ENCODE data around the gene GSG1L.

Gene GSG1L

GRCh38 chr16:28063591-28064061 lies at the start of gene GSG1L:
Gene GSG1L, minus strand, starts transcription at chr16:28063714. Its CDS starts 290 bp downstream, at chr16:28063424.
- no peak for DNase-seq

- no peak for DNase-seq
These were observed 49.4 kb upstream of the GSG1L start for GRCh38 chr16:28112908-28113307.

GRCh38 chr16:28110977-28111376 lies 47.5 kb upstream of the GSG1L start:
- no peak for DNase-seq

DNA sequence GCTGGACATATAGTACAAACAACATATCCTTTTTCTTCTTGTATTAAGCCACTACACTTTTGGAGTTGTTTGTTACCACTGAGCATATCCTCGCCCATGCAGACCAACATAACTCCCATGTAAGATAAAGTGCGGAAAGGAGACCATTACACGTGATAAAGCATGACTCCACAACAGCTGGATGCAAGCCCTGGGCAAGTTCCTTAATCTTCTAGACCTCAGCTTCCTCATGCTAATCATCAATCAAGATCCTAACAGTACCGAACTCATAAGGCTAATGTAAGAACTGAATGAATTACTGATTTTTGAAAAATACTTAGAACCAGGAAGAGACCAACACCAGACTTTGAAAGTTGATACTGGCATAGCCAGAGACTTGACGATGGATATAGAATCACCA lies 47.0 kb upstream of the GSG1L start:
- no peak for DNase-seq

GRCh38 chr16:28110074-28110473 lies 46.6 kb upstream of the GSG1L start:
- DNase-seq: no peak

DNA sequence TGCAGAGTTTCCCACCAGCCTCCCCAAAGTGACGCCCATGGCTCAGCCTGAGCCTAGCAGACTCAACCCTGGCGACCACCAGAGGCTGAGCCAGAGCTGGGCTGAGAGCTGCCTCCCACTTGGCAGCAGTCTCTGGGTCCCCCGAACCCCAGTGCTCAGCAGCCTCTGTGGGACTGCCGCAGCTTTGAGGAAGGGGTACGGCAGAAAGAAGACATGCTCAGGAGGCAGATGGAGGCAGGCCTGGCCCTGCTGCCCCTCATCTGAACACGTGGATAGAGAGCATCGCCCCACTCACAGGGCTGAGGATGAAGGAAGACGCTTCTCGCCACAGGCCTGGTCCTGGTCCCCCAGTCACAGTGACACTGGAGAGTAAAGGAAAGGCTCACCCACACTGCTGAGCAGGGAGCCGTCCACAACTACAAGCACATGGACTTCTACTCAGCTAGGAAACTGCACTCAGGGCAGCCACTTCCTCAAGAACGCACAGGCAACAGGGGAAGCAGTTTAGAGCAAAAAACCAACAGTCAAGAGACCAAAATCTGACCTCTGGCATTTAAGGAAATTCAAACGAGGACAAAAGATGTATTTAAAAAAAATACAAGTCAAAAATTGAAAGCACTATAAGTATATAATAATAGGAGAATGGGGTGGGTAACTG lies 45.2 kb upstream of the GSG1L start:
- DNase-seq: no peak

DNA sequence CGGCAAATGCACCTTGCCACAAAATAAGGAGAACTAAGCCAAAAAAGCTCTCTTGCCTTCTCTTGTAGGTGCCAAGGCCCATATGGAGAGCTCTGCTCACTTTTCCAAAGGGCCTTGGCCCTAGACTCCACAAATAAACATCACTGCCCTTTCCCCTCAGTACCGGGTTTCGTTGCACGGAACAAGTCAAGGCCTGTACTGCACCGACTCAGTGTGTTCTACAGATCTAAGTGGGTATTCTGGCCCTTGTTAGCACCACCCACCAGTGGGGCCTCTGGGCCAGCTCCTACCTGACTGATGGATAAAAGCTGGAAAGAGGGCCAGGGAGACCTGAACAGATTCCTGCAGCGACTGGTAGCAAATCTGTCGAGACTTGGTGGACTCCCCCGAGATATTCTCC lies 43.7 kb upstream of the GSG1L start:
- DNase-seq: no peak

- no peak for DNase-seq
These were observed 43.1 kb upstream of the GSG1L start for GRCh38 chr16:28106467-28107215.

GRCh38 chr16:28105954-28106353 lies 42.4 kb upstream of the GSG1L start:
- no peak for DNase-seq

DNA sequence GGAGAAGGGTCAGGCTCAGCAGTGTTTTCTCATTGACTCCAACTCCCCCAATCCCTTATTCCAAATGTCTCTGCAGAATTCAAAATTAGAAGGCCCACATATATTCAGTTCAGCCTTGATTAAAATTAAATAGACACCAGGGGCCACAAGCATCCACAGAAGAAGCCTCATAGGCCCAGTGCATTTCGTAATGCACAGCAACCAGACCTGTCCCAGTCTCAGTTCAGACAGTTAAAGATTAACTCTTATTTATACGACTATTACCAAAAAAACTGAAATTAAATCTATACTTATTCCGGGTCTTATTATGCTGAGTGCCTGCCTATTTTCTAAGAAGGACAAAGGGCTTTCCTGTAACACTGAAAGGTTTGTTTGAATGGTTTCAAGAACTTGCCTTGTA lies 41.8 kb upstream of the GSG1L start:
- DNase-seq: no peak

DNA sequence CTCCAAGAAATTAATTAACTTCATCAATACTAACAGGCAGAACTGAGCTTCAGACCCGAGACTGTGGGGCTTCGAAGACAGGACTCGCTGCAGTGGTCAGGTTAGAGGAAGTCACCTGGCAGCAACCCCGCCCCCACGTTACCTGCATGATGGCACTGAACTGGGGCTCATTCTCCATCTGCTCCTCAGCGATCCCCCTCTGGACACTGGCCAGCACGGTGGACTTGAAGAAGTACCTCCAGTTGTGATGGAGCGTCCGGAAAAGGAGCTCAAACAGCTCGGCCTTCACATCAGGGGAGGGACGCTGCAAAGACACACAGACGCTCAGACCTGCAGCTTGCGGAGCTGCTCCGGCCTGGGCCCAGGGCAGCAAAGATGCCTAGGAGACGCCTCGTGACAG lies 40.9 kb upstream of the GSG1L start:
- DNase-seq: no peak

DNA sequence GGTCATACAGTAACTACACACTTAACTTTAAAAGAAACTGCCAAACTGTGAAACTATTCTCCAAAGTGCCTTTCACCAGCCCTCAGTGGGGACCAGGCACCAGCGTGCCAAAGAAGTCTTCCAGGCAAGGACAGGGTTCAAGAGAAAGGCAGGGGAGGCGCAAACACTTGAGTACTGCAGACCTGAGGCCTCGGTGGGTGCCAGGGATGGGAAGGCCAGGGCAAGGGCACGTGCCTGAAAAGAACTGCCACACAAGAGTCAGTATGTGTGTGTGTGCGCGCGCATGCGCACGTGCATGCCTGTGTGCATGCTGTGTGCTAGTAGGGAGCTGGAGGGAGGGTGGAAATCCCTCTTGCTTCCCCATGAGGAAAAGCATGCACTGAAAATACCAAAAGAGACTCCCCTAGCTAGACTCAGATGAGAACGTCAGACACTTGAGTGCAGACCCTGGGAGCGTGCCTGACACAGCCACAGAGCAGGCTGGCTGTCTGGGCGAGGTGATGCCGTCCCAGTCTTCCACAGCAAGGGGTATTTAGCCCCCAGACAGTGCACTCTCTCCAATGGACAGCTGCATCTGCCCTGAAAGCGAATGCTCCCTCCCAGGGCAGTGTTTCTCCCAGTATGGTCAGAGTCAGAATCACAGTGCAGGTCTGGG lies 40.1 kb upstream of the GSG1L start:
- DNase-seq: no peak

DNA sequence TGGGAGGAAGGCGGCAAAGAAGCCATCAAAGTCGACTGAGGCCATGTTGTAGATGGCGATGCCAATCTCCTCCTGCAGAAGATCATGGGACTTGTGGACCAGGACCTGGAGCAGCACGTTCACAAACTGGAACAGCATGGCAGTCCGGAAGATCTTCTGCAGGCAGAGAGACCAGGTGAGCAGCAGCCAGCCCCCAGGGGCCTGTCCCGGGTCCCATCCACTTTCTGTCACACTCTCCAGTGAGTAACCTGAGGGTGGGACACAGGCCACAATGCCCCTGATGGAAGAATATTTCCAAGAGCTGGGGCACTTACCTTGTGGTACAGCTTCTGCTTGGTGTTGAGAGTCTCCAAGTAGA lies 38.0 kb upstream of the GSG1L start:
- no peak for DNase-seq

DNA sequence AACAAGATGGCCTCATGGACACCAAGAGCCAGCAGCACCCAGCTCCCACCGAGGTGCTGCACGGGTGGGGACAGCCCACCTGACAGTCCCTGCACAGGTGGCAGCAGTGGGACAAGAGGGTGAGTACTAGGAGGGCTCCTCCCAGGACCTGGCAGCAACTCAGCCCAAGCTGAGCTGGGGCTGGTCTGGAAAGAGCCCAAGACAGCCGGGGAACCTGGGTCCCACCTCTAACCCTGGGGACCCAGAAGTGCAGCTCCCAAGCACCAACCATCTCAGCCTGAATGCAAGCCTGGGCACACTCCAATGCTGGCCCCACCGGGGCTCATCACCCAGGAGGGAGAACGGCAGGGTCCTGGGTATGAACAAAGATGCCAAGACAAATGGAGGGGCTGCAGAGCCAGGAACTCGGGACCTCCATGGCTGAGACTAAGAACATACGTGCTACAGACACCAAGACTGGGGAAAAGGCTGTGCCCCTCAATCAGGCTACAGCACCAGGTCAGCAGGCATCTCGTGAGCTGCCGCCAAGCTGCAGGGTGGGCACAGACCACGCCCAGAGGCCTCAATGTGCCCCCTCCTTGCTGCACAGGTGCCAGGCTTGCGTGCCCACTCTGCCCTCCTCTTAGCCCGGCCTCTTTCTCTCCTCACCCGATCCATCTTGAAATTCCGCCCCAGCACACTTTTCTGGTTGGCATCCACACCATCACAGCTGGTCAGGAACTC lies 37.5 kb upstream of the GSG1L start:
- no peak for DNase-seq

GRCh38 chr16:28098959-28099945 lies 35.7 kb upstream of the GSG1L start:
- no peak for DNase-seq

DNA sequence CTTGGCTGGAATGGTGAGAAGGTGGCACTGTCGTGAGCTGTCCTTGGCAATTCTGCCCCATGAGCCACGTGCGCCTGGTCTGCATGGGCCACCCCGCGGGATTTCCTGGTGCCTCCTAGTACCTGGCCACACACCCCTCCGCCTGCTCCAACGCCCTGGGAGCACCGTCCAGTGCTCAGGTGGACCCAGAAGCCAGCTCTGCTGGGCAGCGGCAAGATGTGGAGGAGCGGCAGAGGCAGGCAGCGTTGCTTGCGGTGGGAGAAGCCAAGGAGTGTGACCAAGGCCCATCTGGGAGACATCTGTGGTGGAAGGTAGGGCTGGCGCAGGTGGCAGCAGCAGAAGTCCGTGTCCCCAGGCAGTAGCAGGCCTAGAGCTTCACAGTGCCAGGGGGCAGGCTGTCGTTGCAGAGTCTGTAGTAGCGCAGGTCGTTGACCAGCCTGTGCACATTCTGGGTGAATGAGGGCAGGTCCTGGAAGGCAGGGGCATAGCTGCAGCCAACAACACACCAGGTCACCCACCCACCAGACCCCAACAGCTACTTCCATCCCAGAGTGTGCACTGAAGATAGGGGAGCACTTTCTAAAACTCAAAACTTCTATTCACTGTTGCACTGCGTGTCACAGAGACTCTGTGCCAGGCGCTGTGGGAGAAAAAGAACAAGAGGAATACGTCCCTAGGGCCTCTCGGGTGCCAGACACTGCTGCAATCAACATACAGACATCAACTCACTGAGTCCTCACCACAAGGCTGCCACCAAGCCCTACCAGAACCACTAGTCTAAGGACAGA lies 34.9 kb upstream of the GSG1L start:
- no peak for DNase-seq

GRCh38 chr16:28096983-28097899 lies 33.7 kb upstream of the GSG1L start:
- DNase-seq: no peak

- DNase-seq: no peak
These were observed 29.8 kb upstream of the GSG1L start for GRCh38 chr16:28093385-28093725.

DNA sequence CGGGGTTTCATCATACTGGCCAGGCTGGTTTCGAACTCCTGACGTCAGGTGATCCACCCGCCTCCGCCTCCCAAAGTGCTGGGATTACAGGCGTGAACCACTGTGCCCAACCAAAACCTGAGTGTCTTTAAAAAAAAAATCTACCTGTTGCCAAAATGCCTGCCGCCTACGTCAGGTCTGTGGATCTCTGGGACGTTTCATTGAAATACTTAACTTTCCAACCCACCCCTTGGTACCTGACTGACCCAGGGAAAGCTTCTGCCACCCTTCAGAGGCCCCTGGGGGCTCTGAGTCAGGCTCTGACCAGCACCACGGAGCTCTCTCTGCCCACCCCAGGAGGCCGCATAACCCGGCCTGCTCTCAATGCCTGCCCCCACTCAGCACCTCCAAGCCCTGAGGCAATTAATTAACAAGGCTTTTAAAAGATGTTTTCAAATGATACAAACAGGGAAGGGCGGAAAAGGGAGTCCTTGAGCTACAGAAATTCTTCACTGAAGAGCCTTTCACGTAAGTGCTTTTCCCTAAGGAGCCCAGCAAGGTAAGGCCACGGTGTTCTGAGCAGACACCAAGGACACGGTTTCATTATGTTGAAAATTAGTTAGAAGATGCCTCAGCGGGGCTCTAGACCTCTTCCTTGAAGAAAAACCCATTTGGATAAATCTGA lies 29.3 kb upstream of the GSG1L start:
- DNase-seq: no peak

DNA sequence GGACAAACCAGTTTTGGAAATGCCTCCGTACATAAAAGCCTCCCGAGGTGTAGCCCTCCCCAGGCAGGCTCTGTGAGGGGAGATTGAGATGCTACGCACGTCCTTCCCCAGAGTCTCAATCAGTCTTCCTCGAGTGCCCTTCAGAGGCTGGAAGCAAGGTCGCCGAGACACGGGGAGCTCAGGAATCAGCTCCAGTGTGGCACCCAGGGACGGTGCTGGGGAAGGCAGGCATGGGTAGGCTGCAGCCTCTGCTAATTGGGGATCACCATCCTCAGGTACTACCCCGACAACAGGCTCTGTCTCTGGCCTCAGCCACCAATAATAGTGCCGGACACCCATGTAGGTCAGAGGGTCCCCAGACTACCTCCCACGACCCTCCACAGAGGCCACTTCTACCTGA lies 28.1 kb upstream of the GSG1L start:
- DNase-seq: no peak
